ENCODE measurements around the gene TMTC1.
"Not testable (repeated sequence)": the region's sequence is repeated elsewhere in the genome, so short reads cannot be mapped to it uniquely, and the experiment has no call there.

TMTC1 gene

DNA sequence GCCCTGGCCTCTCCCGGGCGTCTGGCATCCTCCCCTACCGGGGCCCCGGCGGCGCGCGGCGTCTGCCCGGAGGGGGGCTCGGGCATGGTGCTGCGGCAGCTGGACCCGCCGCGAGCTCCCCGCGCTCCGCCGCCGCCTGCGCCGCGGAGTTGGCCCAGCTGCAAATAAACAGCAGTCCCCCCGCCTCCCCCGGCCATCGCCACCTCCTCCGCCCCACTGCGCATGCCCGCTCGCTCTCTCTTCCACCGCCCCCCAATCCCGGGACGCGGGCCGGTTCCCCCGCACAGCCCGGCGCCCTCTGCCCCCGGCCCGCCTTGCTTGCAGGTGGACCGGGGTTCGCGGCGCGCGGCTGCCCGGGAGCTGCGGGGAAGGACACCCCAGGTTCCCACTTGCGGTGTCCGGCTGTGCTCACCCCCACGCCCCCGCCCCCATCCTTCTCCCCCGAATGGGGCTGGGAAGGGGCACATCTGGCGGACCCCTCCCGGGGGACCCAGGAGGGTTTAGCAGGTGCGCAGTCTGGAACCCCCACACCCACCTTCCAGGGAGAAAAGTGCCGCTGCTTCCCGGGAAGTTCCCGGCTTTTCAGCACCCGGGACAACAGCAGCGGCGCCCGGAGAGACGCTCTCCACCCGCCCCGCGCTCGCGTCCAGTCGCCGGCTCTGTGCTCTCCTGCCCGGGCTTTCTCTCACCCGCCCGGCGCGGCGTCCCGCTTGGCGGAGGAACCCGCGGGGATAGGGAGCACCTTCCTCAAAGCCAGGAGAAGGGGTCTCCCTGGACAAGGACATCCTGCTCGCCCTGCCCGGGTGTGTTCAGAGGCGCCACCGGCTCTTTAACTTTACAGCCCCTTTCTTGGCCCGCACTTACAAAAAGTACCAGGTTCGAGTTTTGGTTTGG lies at the start of gene TMTC1:
Gene TMTC1 (minus strand): TSS at position 170 of the 894 bp plus-strand sequence. CDS start 191 bp downstream, outside the sequence.
- H3K27ac ChIP-seq (ENCODE audit: low read length), result no peak within 1 kb of the TSS
- peaks cover 6% of the 10 kb centered on the region for H3K9me3 ChIP-seq (ENCODE audit: control insufficient read depth, low read depth, low read length)
- H3K27me3 ChIP-seq (ENCODE audit: control insufficient read depth, insufficient read depth, low read length), result peaks cover 27% of the 10 kb centered on the region
- H3K36me3 ChIP-seq (ENCODE audit: control insufficient read depth, low read depth, low read length), result no peaks in the 10 kb centered on the region
- H3K9ac ChIP-seq (ENCODE audit: low read length), result peak within 1 kb of the TSS; percentile 71
- H3K4me1 ChIP-seq (ENCODE audit: control insufficient read depth, low read depth, low read length), result peaks cover 20% of the 10 kb centered on the region
- H3K4me3 ChIP-seq (ENCODE audit: low read length), result peak within 1 kb of the TSS; percentile 75

GRCh38 chr12:29831173-29831572 lies 47.4 kb upstream of the TMTC1 start:
- Histone ChIP-seq H3K9ac (ENCODE audit: low read length) (no peak overlapping the region), H3K27ac (ENCODE audit: low read length) (no peak overlapping the region), H3K27me3 (ENCODE audit: control insufficient read depth, insufficient read depth, low read length) (no peaks in the 10 kb centered on the region), H3K9me3 (ENCODE audit: control insufficient read depth, low read depth, low read length) (peaks cover 6% of the 10 kb centered on the region), H3K4me1 (ENCODE audit: control insufficient read depth, low read depth, low read length) (no peaks in the 10 kb centered on the region), H3K4me3 (ENCODE audit: low read length) (no peak overlapping the region), H3K36me3 (ENCODE audit: control insufficient read depth, low read depth, low read length) (no peaks in the 10 kb centered on the region)

DNA sequence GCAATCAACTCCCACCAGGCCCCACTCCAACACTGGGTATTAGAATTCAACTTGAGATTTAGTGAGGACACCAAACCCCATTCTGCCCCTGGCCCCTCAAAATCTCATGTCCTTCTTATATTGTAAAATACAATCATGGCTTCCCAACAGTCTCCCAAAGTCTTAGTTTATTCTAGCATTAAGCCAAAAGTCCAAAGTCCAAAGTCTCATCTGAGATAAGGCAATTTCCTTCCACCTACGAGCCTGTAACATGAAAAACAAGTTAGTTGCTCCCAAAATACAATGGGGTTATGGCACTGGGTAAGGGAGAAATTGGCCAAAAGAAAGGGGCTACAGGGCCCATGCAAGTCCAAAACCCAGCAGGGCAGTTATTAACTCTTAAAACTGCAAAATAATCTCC lies 46.6 kb upstream of the TMTC1 start:
- no peak overlapping the region for H3K9ac ChIP-seq (ENCODE audit: low read length)
- no peaks in the 10 kb centered on the region for H3K27me3 ChIP-seq (ENCODE audit: control insufficient read depth, insufficient read depth, low read length)
- H3K36me3 ChIP-seq (ENCODE audit: control insufficient read depth, low read depth, low read length), result no peaks in the 10 kb centered on the region
- H3K4me1 ChIP-seq (ENCODE audit: control insufficient read depth, low read depth, low read length), result no peaks in the 10 kb centered on the region
- no peak overlapping the region for H3K4me3 ChIP-seq (ENCODE audit: low read length)
- H3K27ac ChIP-seq (ENCODE audit: low read length), result no peak overlapping the region
- peaks cover 6% of the 10 kb centered on the region for H3K9me3 ChIP-seq (ENCODE audit: control insufficient read depth, low read depth, low read length)

DNA sequence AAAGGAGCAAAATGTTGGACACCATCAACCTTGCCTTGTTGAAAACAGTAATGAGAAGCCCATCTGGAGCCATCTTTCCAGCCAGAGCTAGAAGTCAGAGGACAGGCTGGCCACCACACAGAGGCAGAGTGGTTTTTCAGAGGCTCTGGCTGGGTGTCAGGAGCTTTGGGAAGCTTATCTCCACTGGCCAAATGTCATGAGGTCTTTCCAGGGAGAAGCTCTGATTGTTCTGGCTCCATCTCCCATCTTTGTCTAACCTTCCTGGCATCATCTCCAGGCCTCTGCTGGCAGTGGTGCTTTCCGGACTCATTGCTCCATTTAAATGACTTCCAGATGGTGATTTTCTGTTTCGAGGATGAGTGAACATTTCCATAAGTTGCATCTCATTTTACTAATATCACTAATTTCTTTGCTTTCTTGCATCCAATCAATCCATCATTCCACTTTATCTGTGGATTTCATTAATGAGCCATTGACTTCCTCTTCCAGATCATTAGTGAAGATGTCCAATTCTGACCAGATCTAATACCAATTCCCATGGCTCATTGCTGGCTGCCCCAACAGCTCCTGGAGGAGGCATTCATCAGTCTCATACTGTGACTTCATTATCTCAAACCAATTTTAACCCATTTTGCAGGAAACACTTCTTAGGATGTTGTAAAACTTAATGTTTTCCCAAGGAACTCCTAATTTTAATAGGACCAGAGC lies 35.3 kb upstream of the TMTC1 start:
- H3K9me3 ChIP-seq (ENCODE audit: control insufficient read depth, low read depth, low read length), result no peaks in the 10 kb centered on the region
- no peak overlapping the region for H3K4me3 ChIP-seq (ENCODE audit: low read length)
- H3K27ac ChIP-seq (ENCODE audit: low read length), result no peak overlapping the region
- H3K4me1 ChIP-seq (ENCODE audit: control insufficient read depth, low read depth, low read length), result no peaks in the 10 kb centered on the region
- H3K9ac ChIP-seq (ENCODE audit: low read length), result no peak overlapping the region
- H3K27me3 ChIP-seq (ENCODE audit: control insufficient read depth, insufficient read depth, low read length), result no peaks in the 10 kb centered on the region
- H3K36me3 ChIP-seq (ENCODE audit: control insufficient read depth, low read depth, low read length), result no peaks in the 10 kb centered on the region

- Histone ChIP-seq H3K4me3 (ENCODE audit: low read length) (no peak overlapping the region), H3K9me3 (ENCODE audit: control insufficient read depth, low read depth, low read length) (no peaks in the 10 kb centered on the region), H3K27me3 (ENCODE audit: control insufficient read depth, insufficient read depth, low read length) (no peaks in the 10 kb centered on the region), H3K9ac (ENCODE audit: low read length) (no peak overlapping the region), H3K36me3 (ENCODE audit: control insufficient read depth, low read depth, low read length) (no peaks in the 10 kb centered on the region), H3K27ac (ENCODE audit: low read length) (no peak overlapping the region), H3K4me1 (ENCODE audit: control insufficient read depth, low read depth, low read length) (no peaks in the 10 kb centered on the region)
Observed at GRCh38 chr12:29816874-29817725, 33.4 kb upstream of the TMTC1 start.

GRCh38 chr12:29809616-29810361 lies 26.0 kb upstream of the TMTC1 start:
- not testable (repeated sequence) for H3K36me3 ChIP-seq (ENCODE audit: control insufficient read depth, low read depth, low read length); H3K4me1 ChIP-seq (ENCODE audit: control insufficient read depth, low read depth, low read length); H3K9ac ChIP-seq (ENCODE audit: low read length); H3K4me3 ChIP-seq (ENCODE audit: low read length); H3K27me3 ChIP-seq (ENCODE audit: control insufficient read depth, insufficient read depth, low read length); H3K27ac ChIP-seq (ENCODE audit: low read length)
- H3K9me3 ChIP-seq (ENCODE audit: control insufficient read depth, low read depth, low read length), result peaks cover 11% of the 10 kb centered on the region

DNA sequence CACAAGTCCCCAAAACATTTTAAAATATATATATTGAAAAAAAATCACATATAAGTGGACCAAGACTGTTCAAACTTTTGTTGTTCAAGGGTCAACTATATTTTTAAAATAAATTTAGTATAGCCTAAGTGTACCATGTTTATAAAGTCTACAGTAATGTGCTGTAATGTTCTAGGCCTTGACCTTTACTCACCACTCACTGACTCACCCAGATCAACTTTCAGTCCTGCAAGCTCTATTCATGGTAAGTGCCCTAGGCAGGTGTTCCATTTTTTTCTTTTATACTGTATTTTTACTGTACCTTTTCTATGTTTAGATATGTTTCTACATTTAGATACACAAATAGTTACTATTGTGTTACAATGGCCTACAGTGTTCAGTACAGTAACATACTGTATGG lies 23.4 kb upstream of the TMTC1 start:
- no peaks in the 10 kb centered on the region for H3K27me3 ChIP-seq (ENCODE audit: control insufficient read depth, insufficient read depth, low read length)
- H3K4me1 ChIP-seq (ENCODE audit: control insufficient read depth, low read depth, low read length), result no peaks in the 10 kb centered on the region
- no peak overlapping the region for H3K27ac ChIP-seq (ENCODE audit: low read length)
- H3K9ac ChIP-seq (ENCODE audit: low read length), result no peak overlapping the region
- H3K36me3 ChIP-seq (ENCODE audit: control insufficient read depth, low read depth, low read length), result no peaks in the 10 kb centered on the region
- peaks cover 11% of the 10 kb centered on the region for H3K9me3 ChIP-seq (ENCODE audit: control insufficient read depth, low read depth, low read length)
- no peak overlapping the region for H3K4me3 ChIP-seq (ENCODE audit: low read length)

DNA sequence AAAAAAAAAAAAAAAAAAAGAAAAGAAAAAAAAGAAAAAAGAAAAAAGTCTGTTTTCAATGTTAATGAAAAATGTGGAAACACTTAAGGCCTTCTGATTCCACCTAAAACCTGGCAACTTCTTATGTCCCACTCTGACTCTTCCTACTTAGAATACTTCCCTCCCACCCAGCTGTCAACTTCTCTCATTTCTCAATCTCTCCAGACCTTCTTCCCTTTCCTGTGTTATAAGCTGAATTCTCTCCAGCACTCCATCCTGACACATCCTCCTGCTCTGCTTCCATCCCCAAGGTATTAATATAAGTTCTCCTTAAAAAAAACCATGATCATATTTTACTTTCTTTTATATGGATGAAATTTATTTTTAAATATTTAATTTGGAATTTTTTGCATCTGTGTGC lies 20.3 kb upstream of the TMTC1 start:
- no peak overlapping the region for H3K4me3 ChIP-seq (ENCODE audit: low read length)
- H3K9me3 ChIP-seq (ENCODE audit: control insufficient read depth, low read depth, low read length), result peaks cover 11% of the 10 kb centered on the region
- no peaks in the 10 kb centered on the region for H3K36me3 ChIP-seq (ENCODE audit: control insufficient read depth, low read depth, low read length)
- H3K4me1 ChIP-seq (ENCODE audit: control insufficient read depth, low read depth, low read length), result no peaks in the 10 kb centered on the region
- no peaks in the 10 kb centered on the region for H3K27me3 ChIP-seq (ENCODE audit: control insufficient read depth, insufficient read depth, low read length)
- no peak overlapping the region for H3K9ac ChIP-seq (ENCODE audit: low read length)
- H3K27ac ChIP-seq (ENCODE audit: low read length), result no peak overlapping the region

GRCh38 chr12:29799591-29799990 lies 15.8 kb upstream of the TMTC1 start:
- Histone ChIP-seq H3K4me1 (ENCODE audit: control insufficient read depth, low read depth, low read length) (peaks cover 29% of the 10 kb centered on the region), H3K9me3 (ENCODE audit: control insufficient read depth, low read depth, low read length) (peaks cover 6% of the 10 kb centered on the region), H3K9ac (ENCODE audit: low read length) (no peak overlapping the region), H3K27me3 (ENCODE audit: control insufficient read depth, insufficient read depth, low read length) (no peaks in the 10 kb centered on the region), H3K27ac (ENCODE audit: low read length) (no peak overlapping the region), H3K36me3 (ENCODE audit: control insufficient read depth, low read depth, low read length) (no peaks in the 10 kb centered on the region), H3K4me3 (ENCODE audit: low read length) (no peak overlapping the region)

DNA sequence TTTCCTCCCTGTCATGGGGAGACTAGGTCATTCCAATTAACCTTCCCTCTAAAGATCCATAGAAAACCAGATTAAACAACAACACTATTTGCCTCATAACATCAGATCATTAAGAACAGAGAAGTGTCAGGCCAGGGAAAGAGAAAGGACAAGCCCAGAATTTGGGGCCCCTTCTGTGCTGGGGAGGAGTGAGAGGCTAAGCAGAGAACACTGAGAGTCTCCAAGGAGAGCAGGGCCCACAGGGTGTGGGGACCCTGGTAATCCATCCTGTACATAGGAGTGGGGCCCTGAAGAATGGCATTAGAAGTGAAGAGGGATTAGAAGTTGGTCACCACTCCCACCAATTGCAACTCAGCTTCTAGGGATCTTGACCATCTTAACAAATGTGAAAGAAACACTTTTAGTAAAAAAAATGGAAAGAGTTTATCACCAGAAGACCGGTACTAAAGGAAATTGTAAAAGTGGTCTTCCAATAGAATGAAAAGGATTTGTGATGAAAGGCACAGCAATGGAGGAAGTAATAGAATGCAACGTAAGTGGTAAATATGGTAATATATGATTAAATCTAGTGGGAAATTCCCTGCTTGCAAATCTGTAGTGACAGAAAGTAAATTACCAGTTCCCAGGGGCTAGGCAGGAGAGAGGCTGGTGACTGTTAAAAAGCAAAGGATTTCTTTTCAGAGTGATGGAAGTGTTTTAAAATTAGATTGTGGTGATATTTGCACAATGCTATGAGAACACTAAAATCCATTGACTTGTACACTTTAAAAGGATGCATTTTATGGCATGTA lies 14.0 kb upstream of the TMTC1 start:
- no peak overlapping the region for H3K27ac ChIP-seq (ENCODE audit: low read length)

More for the DNA sequence above, 14.0 kb upstream of the TMTC1 start:
- H3K36me3 ChIP-seq (ENCODE audit: control insufficient read depth, low read depth, low read length), result no peaks in the 10 kb centered on the region
- H3K9ac ChIP-seq (ENCODE audit: low read length), result no peak overlapping the region
- peaks cover 11% of the 10 kb centered on the region for H3K9me3 ChIP-seq (ENCODE audit: control insufficient read depth, low read depth, low read length)
- peaks cover 29% of the 10 kb centered on the region for H3K4me1 ChIP-seq (ENCODE audit: control insufficient read depth, low read depth, low read length)
- H3K4me3 ChIP-seq (ENCODE audit: low read length), result no peak overlapping the region
- H3K27me3 ChIP-seq (ENCODE audit: control insufficient read depth, insufficient read depth, low read length), result no peaks in the 10 kb centered on the region

Data from iPS-18a (cell line).